Vagina (tissue), 2 donors: ENCODE measurements around the gene CAMP.

ENCODE experiments used
- POLR2A ChIP-seq, 2 donors: fragments of 450-650 bp; IDR thresholded peaks; one replicate each; pipeline ENCODE4 v1.6.1; 2017; ENCODE audit warnings: antibody characterized with exemption in 2 of 2, mild to moderate bottlenecking in 2 of 2, moderate library complexity in 2 of 2
- POLR2AphosphoS5 ChIP-seq, 2 donors: sonication (generic); formaldehyde crosslinking; IDR thresholded peaks; one replicate each; pipeline ENCODE4 v1.9.0; 2017; ENCODE audit warnings: antibody characterized with exemption in 2 of 2, mild to moderate bottlenecking in 2 of 2, low read depth in 1 of 2; ENCODE audit not compliant: insufficient read depth in 1 of 2
- TF ChIP-seq, protein P1 (sequence below), 3 experiments: fragments of 450-650 bp in 2 of 3; fragments of 200-600 bp in 1 of 3; sonication (generic) in 1 of 3; IDR thresholded peaks; one replicate each; pipeline ENCODE4 v1.5.1; 2017 to 2019; ENCODE audit warnings: antibody characterized with exemption in 3 of 3, mild to moderate bottlenecking in 2 of 3, moderate library complexity in 2 of 3

DNA sequence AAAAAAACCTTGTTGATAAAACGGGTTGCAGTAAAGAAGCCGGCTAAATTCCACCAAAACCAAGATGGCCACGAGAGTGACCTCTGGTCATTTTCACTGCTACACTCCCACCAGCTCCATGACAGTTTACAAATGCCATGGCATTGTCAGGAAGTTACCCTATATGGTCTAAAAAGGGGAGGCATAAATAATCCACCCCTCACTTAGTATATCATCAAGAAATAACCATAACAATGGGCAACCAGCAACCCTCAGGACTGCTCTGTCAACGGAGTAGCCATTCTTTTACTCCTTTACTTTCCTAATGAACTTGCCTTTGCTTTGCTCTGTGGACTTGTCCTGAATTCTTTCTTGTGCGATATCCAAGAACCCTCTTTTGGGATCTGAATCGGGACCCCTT, 20.7 kb upstream of the CAMP start:
- TF ChIP-seq POLR2AphosphoS5 (IDR thresholded peaks at IDR 0.05; ENCODE audit: insufficient read depth in 1 of 2, low read depth in 1 of 2): no peak
- TF ChIP-seq, protein P1, sequence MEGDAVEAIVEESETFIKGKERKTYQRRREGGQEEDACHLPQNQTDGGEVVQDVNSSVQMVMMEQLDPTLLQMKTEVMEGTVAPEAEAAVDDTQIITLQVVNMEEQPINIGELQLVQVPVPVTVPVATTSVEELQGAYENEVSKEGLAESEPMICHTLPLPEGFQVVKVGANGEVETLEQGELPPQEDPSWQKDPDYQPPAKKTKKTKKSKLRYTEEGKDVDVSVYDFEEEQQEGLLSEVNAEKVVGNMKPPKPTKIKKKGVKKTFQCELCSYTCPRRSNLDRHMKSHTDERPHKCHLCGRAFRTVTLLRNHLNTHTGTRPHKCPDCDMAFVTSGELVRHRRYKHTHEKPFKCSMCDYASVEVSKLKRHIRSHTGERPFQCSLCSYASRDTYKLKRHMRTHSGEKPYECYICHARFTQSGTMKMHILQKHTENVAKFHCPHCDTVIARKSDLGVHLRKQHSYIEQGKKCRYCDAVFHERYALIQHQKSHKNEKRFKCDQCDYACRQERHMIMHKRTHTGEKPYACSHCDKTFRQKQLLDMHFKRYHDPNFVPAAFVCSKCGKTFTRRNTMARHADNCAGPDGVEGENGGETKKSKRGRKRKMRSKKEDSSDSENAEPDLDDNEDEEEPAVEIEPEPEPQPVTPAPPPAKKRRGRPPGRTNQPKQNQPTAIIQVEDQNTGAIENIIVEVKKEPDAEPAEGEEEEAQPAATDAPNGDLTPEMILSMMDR (IDR thresholded peaks at IDR 0.05): no peak
- TF ChIP-seq POLR2A (IDR thresholded peaks at IDR 0.05): no peak
